ENCODE results near the gene SPG7. TPM values are rescaled to one million over a fixed set of nuclear protein-coding genes. Genes with fewer than 3 reads are reported as not detected.

SPG7 gene
- total and polyA plus RNA-seq, 9 of the 15 experiments (the other 6 are each of a cell fraction or from before 2014, with no cell fraction given) = 5.8 to 89.1 (median 49.4) TPM

GRCh38 chr16:89481356-89481955 lies 26.7 kb upstream of the SPG7 start:
- peaks cover 50% of the 10 kb centered on the region for H3K36me3 ChIP-seq (ENCODE audit: control insufficient read depth, insufficient read depth, low read length)
- intact Hi-C loops (cut with micrococcal nuclease) = no loop called here
- POLR2A ChIA-PET = interaction anchor here (0.5 to 1.8 kb wide), 4 partner anchors 9 to 829 kb away, joined by 3 to 14 read pairs (median 4); no protein-coding TSS in a partner anchor
- no peak for FAIRE-seq
- H3K9me1 ChIP-seq (ENCODE audit: control insufficient read depth, insufficient read depth, low read length) = peaks cover 9% of the 10 kb centered on the region
- BruUV-seq (replicated peaks) = no TSS peak
- no peak overlapping the region for H3K4me3 ChIP-seq
- H3K27ac ChIP-seq (ENCODE audit: extremely low read depth, low read depth, low read length) = no peak overlapping the region
- 81% methylated on average over 13 of the region's 13 CpGs for WGBS (ENCODE audit: insufficient coverage, low coverage, missing lambda C conversion rate)
- H3K79me2 ChIP-seq (ENCODE audit: control insufficient read depth, insufficient read depth, low read length) = peaks cover 100% of the 10 kb centered on the region
- no peaks in the 10 kb centered on the region for H3K27me3 ChIP-seq (ENCODE audit: control insufficient read depth in 2 of 2, insufficient read depth in 2 of 2, low read length in 2 of 2)
- in situ Hi-C loops (cut with MboI) = no loop called here
- no peak overlapping the region for H3K4me2 ChIP-seq (ENCODE audit: insufficient read depth, low read length)
- H3K9me3 ChIP-seq (replicated peaks; ENCODE audit: control insufficient read depth, insufficient read depth, low read depth, low read length) = no peaks in the 10 kb centered on the region
- no peak for ATAC-seq
- H3K4me1 ChIP-seq (replicated peaks in 1 of 2; ENCODE audit: control insufficient read depth in 2 of 2, insufficient read depth in 2 of 2, low read length in 2 of 2) = peaks cover 24 to 52% of the 10 kb centered on the region in 2 experiments
- CTCF ChIA-PET (ENCODE audit: low intra/inter-chr PET ratio) = interaction anchor here (0.5 to 0.6 kb wide), 2 partner anchors 8 to 131 kb away, joined by 3 to 7 read pairs; no protein-coding TSS in a partner anchor
- H2AFZ ChIP-seq (ENCODE audit: low read depth, low read length) = no peak overlapping the region
- TF ChIP-seq BRCA1 (IDR thresholded peaks at IDR 0.05) (no peak), BRCA1 (CRISPR knock-in tag; IDR thresholded peaks at IDR 0.05) (no peak), POLR2AphosphoS5 (IDR thresholded peaks at IDR 0.05; ENCODE audit: control insufficient read depth, insufficient read depth, low read depth, low read length) (peak; percentile 27; the same call in 1 of the 2 replicates), PKNOX1 (IDR thresholded peaks at IDR 0.05) (peak; percentile 32; the same call in 1 of the 2 replicates)
- H3K9ac ChIP-seq (ENCODE audit: insufficient read depth in 1 of 2, low read depth in 2 of 2, low read length in 2 of 2) = peak overlapping the region in 1 of 2 experiments; percentile 17; a peak in 1 of 4 replicates
- no peak for DNase-seq (ENCODE audit: extremely low read depth in 1 of 4, low spot score in 3 of 4)
- H4K20me1 ChIP-seq (replicated peaks; ENCODE audit: control insufficient read depth, insufficient read depth, low read length) = peaks cover 89% of the 10 kb centered on the region
